Measurements from ENCODE around the gene KRAS.
A peak's percentile ranks its signal among the peaks of the same experiment; 100 is the strongest.

The KRAS gene

GRCh38 chr12:25195056-25195971 is 55.4 kb downstream of the KRAS start, which contains the start of the genes DNAI7 and ETFRF1:
DNAI7 (minus strand) TSS chr12:25195160; CDS start chr12:25195078, 82 bp downstream.
ETFRF1 (plus strand) TSS chr12:25195237; CDS start chr12:25203957, 8,720 bp downstream.
- peak; percentile 90 to 93 for DNase-seq (ENCODE audit: low read depth in 2 of 2, low spot score in 1 of 2)

GRCh38 chr12:25194722-25195055 is 56.0 kb downstream of the KRAS start:
- DNase-seq (ENCODE audit: low read depth in 2 of 2, low spot score in 1 of 2): no peak

GRCh38 chr12:25194214-25194613 is 56.5 kb downstream of the KRAS start:
- DNase-seq (ENCODE audit: low read depth in 2 of 2, low spot score in 1 of 2): no peak

DNA sequence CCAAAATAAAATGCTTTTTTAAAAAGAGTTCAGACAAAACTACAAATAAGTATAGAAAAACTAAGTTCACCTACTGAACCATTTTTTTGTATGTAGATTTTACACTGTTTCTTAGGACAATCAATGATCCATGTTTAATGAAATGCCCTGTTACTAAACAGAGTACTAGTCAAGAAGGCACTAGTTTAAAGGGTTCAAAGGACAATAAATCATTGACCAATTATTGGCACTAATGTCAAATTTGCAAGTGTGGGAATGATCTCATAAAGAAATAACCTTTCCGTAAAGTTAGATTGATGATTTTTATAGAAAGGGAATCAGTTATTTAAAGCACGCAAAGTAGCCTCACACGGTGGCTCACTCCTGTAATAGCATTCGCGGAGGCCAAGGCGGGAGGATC is 59.9 kb downstream of the KRAS start:
- DNase-seq (ENCODE audit: low read depth in 2 of 2, low spot score in 1 of 2): no peak

DNA sequence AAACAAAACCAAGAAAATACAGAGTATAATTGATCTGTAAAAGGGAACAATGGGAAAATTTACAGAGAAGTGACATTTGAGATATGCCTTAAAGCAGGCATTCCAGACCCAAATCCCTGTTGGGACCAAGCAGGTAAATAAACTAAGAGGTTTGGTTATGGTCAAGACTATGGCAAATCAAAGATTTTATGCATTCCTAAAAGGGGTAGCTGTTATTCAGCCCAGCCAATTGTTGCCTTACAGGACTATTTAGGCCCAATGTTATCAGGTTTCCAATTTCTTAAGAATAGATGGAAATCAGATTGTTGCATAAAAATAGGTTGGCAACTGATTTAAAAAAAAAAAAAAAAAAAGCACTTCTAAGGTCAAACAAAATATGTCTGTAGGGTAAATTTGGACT is 61.1 kb downstream of the KRAS start:
- no peak for DNase-seq (ENCODE audit: low read depth in 2 of 2, low spot score in 1 of 2)

GRCh38 chr12:25187781-25188180 is 62.9 kb downstream of the KRAS start:
- DNase-seq (ENCODE audit: low read depth in 2 of 2, low spot score in 1 of 2): no peak

DNA sequence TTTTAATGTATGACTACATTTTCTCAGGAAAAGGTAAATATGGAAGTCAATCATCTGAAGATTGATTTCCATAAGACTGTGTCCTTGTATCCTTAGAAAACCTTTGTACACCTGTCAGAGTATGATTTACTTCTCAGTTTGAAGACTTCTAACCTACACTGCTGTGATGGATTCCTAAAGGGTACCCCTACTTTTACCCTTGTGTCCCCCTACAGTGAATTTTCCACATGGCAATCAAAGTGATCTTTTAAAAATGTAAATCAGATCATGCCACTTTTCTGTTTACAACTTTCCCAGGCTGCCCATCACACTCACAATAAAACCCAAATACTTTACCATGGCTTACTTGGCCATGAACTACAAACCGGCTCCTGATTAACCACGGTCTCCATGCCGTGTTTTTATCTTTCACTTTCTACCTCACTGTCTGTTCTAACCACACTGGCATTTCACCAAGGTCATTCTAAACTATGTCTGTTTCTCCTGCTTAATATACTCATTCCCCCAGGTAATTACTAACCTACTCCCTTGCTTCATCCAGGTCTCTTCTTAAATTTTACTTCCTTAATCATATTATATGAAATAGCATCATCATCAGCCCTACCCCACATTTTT is 63.8 kb downstream of the KRAS start:
- no peak for DNase-seq (ENCODE audit: low read depth in 2 of 2, low spot score in 1 of 2)

DNA sequence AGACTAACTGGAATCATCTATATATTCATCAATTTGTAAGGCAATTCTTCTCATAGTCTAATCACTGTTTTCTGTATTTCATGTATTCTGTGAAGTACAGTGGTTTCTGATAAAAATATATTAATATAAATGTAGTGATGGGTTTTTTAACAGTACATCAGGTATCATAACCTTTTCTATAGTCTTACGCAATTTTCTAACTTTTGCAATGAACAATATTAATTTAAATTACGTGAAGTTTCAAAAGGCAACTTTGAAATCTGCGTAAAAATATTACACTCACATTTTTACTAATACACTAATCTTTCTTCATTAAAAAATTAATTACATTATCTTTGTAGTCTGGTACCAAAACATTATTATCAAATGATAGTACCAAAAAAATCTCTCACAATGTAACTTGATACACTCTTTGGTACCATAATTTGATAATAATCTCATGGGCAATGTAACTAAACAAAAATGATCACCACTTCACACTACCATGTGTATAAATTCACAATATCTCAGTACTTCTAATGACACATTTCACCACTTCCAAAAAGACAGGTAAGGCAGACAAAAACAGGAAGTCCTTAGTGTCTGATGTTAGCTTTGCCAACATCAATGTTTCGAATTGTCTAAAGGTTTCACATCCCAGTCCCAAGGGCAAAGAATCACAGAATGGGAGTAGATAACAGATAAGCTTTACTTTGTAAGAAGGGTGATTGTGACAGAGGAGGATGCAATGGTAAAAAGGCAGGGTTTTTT is 64.5 kb downstream of the KRAS start:
- no peak for DNase-seq (ENCODE audit: low read depth in 2 of 2, low spot score in 1 of 2)

GRCh38 chr12:25184132-25184531 is 66.6 kb downstream of the KRAS start:
- no peak for DNase-seq (ENCODE audit: low read depth in 2 of 2, low spot score in 1 of 2)

- DNase-seq (ENCODE audit: low read depth in 2 of 2, low spot score in 1 of 2): no peak
Observed at GRCh38 chr12:25182765-25183164, 68.0 kb downstream of the KRAS start.

DNA sequence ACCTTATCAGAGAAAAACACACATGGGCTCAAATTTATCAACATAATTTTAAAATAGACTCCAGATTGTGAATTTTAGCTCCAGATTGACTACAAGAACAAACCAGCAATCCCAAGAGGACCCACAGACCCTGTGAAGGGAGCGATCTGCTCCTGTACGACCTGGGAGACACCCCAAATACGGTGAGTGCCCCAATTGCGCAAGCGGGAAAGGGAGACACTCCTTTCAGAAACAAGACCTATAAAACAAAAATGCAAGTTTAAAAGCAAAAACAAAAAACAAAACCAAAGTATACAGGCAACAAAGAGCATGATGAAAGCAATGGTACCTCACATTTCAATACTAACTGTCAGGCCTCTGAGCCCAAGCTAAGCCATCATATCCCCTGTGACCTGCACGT is 87.9 kb downstream of the KRAS start:
- no peak for DNase-seq (ENCODE audit: low read depth in 2 of 2, low spot score in 1 of 2)

- DNase-seq (ENCODE audit: low read depth in 2 of 2, low spot score in 1 of 2): no peak
Observed at GRCh38 chr12:25156061-25156460, 94.7 kb downstream of the KRAS start.

- DNase-seq (ENCODE audit: low read depth in 2 of 2, low spot score in 1 of 2): no peak
Observed at GRCh38 chr12:25155022-25155576, 95.6 kb downstream of the KRAS start.

Data from stimulated activated CD8-positive, alpha-beta memory T cell treated with anti-CD3 and anti-CD28 coated beads, Interleukin-4, amount 100 ng/mL, for 1 hour (primary cell).